Neural progenitor cell (in vitro differentiated cells): ENCODE data around the gene SND1. TPM values are rescaled to one million over a fixed set of nuclear protein-coding genes. Genes with fewer than 3 reads are reported as not detected.

ENCODE experiments used
- DNase-seq: peaks from one replicate; pipeline ENCODE4 v3.0.0-alpha.2; 2016; ENCODE audit warnings: low spot score
- H2AFZ ChIP-seq: fragments of 200-600 bp; sonication (generic); replicated peaks from 2 replicates; pipeline ENCODE4 v1.6.1; 2016; ENCODE audit warnings: antibody characterized with exemption
- H3F3A ChIP-seq: fragments of 200-600 bp; sonication (generic); 2 replicates; pipeline ENCODE4 v1.6.1; 2016; ENCODE audit warnings: antibody characterized with exemption, low read depth
- H3K27ac ChIP-seq: fragments of 200-600 bp; sonication (generic); 2 replicates; pipeline ENCODE4 v1.5.1; 2016; ENCODE audit warnings: mild to moderate bottlenecking
- H3K27me3 ChIP-seq: fragments of 200-600 bp; sonication (generic); 2 replicates; pipeline ENCODE4 v1.6.1; 2016; ENCODE audit warnings: mild to moderate bottlenecking, moderate library complexity
- H3K36me3 ChIP-seq: fragments of 200-600 bp; sonication (generic); 2 replicates; pipeline ENCODE4 v1.5.1; 2016
- H3K4me1 ChIP-seq: fragments of 200-600 bp; sonication (generic); 2 replicates; pipeline ENCODE4 v1.6.1; 2016; ENCODE audit warnings: mixed run types
- H3K4me2 ChIP-seq: fragments of 200-600 bp; sonication (generic); 2 replicates; pipeline ENCODE4 v1.6.1; 2016
- H3K4me3 ChIP-seq: fragments of 200-600 bp; sonication (generic); 2 replicates; pipeline ENCODE4 v1.5.1; 2016
- H3K79me2 ChIP-seq: fragments of 200-600 bp; sonication (generic); 2 replicates; pipeline ENCODE4 v1.6.1; 2016; ENCODE audit warnings: low read depth
- H3K9ac ChIP-seq: fragments of 200-600 bp; sonication (generic); 2 replicates; pipeline ENCODE4 v1.6.1; 2016
- H3K9me3 ChIP-seq: fragments of 200-600 bp; sonication (generic); 2 replicates; pipeline ENCODE4 v1.5.1; 2016; ENCODE audit warnings: low read depth
- H4K20me1 ChIP-seq: fragments of 200-600 bp; sonication (generic); 2 replicates; pipeline ENCODE4 v1.6.1; 2016; ENCODE audit warnings: low read depth
- H3K27ac Mint-ChIP-seq: 3 replicates; pipeline ENCODE4 v1.8.0; 2021; ENCODE audit warnings: mixed read lengths
- H3K27me3 Mint-ChIP-seq: 2 replicates; pipeline ENCODE4 v1.8.0; 2022; ENCODE audit warnings: low read depth, mild to moderate bottlenecking, inconsistent platforms, moderate library complexity, mixed read lengths; ENCODE audit not compliant: insufficient read depth
- H3K36me3 Mint-ChIP-seq: 3 replicates; pipeline ENCODE4 v1.8.0; 2021; ENCODE audit warnings: mixed read lengths
- H3K4me1 Mint-ChIP-seq: 3 replicates; pipeline ENCODE4 v1.8.0; 2021; ENCODE audit warnings: mixed read lengths
- H3K4me3 Mint-ChIP-seq: 3 replicates; pipeline ENCODE4 v1.8.0; 2021; ENCODE audit warnings: mild to moderate bottlenecking, moderate library complexity, mixed read lengths
- H3K9me3 Mint-ChIP-seq: 3 replicates; pipeline ENCODE4 v1.8.0; 2020; ENCODE audit warnings: mixed read lengths
- EZH2 ChIP-seq: fragments of 200-600 bp; sonication (generic); IDR thresholded peaks from 2 replicates; pipeline ENCODE4 v1.6.1; 2017; ENCODE audit warnings: antibody characterized with exemption, mild to moderate bottlenecking, moderate library complexity
- EZH2phosphoT487 ChIP-seq: fragments of 200-600 bp; sonication (generic); IDR thresholded peaks from 2 replicates; pipeline ENCODE4 v1.6.1; 2017; ENCODE audit warnings: antibody characterized with exemption
- total RNA-seq: library from RNA; depleted of rRNA; stranded (reverse); fragments of >200 nt; gene quantifications from 2 replicates; pipeline ENCODE4 v1.2.3, GENCODE V29; 2015; ENCODE audit warnings: low replicate concordance
- TF ChIP-seq, protein P1 (sequence below): fragments of 200-600 bp; sonication (generic); IDR thresholded peaks from 2 replicates; pipeline ENCODE4 v1.5.1; 2017; ENCODE audit warnings: antibody characterized with exemption, mild to moderate bottlenecking

The SND1 gene
- total RNA-seq, 1 donor from 2014 or later, result 154 TPM

- H3K4me2 ChIP-seq, result no peak overlapping the region
- no peak overlapping the region for H3K4me3 Mint-ChIP-seq
- no peaks in the 10 kb centered on the region for H3K9me3 ChIP-seq
- no peak overlapping the region for H3K4me3 ChIP-seq
- no peak overlapping the region for H2AFZ ChIP-seq
- peaks cover 29% of the 10 kb centered on the region for H4K20me1 ChIP-seq
- H3K9me3 Mint-ChIP-seq, result no peaks in the 10 kb centered on the region
- TF ChIP-seq, protein P1, sequence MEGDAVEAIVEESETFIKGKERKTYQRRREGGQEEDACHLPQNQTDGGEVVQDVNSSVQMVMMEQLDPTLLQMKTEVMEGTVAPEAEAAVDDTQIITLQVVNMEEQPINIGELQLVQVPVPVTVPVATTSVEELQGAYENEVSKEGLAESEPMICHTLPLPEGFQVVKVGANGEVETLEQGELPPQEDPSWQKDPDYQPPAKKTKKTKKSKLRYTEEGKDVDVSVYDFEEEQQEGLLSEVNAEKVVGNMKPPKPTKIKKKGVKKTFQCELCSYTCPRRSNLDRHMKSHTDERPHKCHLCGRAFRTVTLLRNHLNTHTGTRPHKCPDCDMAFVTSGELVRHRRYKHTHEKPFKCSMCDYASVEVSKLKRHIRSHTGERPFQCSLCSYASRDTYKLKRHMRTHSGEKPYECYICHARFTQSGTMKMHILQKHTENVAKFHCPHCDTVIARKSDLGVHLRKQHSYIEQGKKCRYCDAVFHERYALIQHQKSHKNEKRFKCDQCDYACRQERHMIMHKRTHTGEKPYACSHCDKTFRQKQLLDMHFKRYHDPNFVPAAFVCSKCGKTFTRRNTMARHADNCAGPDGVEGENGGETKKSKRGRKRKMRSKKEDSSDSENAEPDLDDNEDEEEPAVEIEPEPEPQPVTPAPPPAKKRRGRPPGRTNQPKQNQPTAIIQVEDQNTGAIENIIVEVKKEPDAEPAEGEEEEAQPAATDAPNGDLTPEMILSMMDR, result no peak
- TF ChIP-seq EZH2 (no peak), EZH2phosphoT487 (no peak)
- H3K27me3 ChIP-seq, result no peaks in the 10 kb centered on the region
- peaks cover 23% of the 10 kb centered on the region for H3K79me2 ChIP-seq
- H3K36me3 ChIP-seq, result no peaks in the 10 kb centered on the region
- peaks cover 20% of the 10 kb centered on the region for H3K4me1 ChIP-seq
- no peak overlapping the region for H3K27ac Mint-ChIP-seq
- no peak for DNase-seq
- H3F3A ChIP-seq, result peaks cover 8% of the 10 kb centered on the region
- no peaks in the 10 kb centered on the region for H3K27me3 Mint-ChIP-seq
- peaks cover 25% of the 10 kb centered on the region for H3K4me1 Mint-ChIP-seq
- no peak overlapping the region for H3K27ac ChIP-seq
- no peak overlapping the region for H3K9ac ChIP-seq
- H3K36me3 Mint-ChIP-seq, result peaks cover 14% of the 10 kb centered on the region
Observed at GRCh38 chr7:127730658-127731276, 78.8 kb downstream of the SND1 start.

DNA sequence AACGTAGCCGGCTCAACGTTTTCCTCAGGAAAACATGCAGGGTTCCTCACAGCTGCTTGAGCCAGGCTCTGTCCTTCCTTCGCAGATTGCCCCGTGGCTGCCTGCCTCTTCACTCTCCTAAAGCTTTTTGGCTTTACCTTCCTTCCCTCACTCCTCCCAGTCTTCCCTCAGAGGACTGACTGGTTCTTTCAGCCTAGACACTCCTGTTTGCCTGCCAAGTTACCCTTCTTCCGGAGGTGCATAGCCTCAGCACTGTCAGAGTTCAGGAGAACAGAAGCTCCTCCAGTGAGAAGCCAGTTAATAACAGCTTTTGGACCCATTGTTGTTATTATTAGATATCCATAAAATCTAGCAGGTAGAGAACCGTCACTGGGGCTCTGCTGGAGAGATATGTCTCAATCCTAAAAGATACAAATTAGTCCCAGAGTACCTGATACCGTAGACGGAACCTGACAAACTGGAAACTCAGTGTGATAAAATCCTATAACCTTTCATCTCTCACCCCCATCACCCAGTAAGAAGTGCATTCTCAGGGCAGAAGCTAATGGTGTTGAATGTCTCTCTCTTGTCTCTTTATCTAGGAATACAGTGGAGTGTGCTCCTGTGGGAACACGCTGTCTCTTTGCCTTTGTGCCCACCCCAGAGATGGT, 79.6 kb downstream of the SND1 start:
- H3K36me3 ChIP-seq, result no peaks in the 10 kb centered on the region

GRCh38 chr7:127732306-127732705, 80.3 kb downstream of the SND1 start:
- Mint-ChIP-seq H3K27me3 (no peaks in the 10 kb centered on the region), H3K36me3 (peaks cover 16% of the 10 kb centered on the region), H3K9me3 (no peaks in the 10 kb centered on the region), H3K4me1 (peaks cover 12% of the 10 kb centered on the region), H3K4me3 (no peak overlapping the region), H3K27ac (no peak overlapping the region)
- no peak for DNase-seq
- no peak overlapping the region for H3K4me3 ChIP-seq
- TF ChIP-seq EZH2 (no peak), EZH2phosphoT487 (no peak)
- TF ChIP-seq, protein P1, result no peak
- H3K4me1 ChIP-seq, result peaks cover 10% of the 10 kb centered on the region
- no peaks in the 10 kb centered on the region for H3F3A ChIP-seq
- H3K4me2 ChIP-seq, result no peak overlapping the region
- peaks cover 23% of the 10 kb centered on the region for H3K79me2 ChIP-seq
- no peak overlapping the region for H3K27ac ChIP-seq
- no peaks in the 10 kb centered on the region for H3K9me3 ChIP-seq
- H3K27me3 ChIP-seq, result no peaks in the 10 kb centered on the region
- H2AFZ ChIP-seq, result no peak overlapping the region
- H3K9ac ChIP-seq, result no peak overlapping the region
- H3K36me3 ChIP-seq, result no peaks in the 10 kb centered on the region
- H4K20me1 ChIP-seq, result peaks cover 14% of the 10 kb centered on the region

More for the DNA sequence above, 79.6 kb downstream of the SND1 start:
- Mint-ChIP-seq H3K4me1 (peaks cover 17% of the 10 kb centered on the region), H3K27ac (no peak overlapping the region), H3K27me3 (no peaks in the 10 kb centered on the region), H3K9me3 (no peaks in the 10 kb centered on the region), H3K36me3 (peaks cover 14% of the 10 kb centered on the region), H3K4me3 (no peak overlapping the region)
- peaks cover 23% of the 10 kb centered on the region for H3K79me2 ChIP-seq
- no peak for DNase-seq
- H3K4me1 ChIP-seq, result peaks cover 17% of the 10 kb centered on the region
- H2AFZ ChIP-seq, result no peak overlapping the region
- no peak overlapping the region for H3K27ac ChIP-seq
- peaks cover 5% of the 10 kb centered on the region for H3F3A ChIP-seq
- no peaks in the 10 kb centered on the region for H3K9me3 ChIP-seq
- H3K27me3 ChIP-seq, result no peaks in the 10 kb centered on the region
- peaks cover 21% of the 10 kb centered on the region for H4K20me1 ChIP-seq
- H3K4me3 ChIP-seq, result no peak overlapping the region
- H3K9ac ChIP-seq, result no peak overlapping the region
- no peak for TF ChIP-seq EZH2
- TF ChIP-seq, protein P1, result no peak
- TF ChIP-seq EZH2phosphoT487, result no peak
- H3K4me2 ChIP-seq, result no peak overlapping the region
